ENCODE data around the gene ASH1L.

ASH1L gene

GRCh38 chr1:155326631-155327037, 236.0 kb downstream of the ASH1L start:
- DNase-seq (ENCODE audit: low spot score), result no peak

GRCh38 chr1:155326020-155326526, 236.5 kb downstream of the ASH1L start:
- DNase-seq (ENCODE audit: low spot score), result no peak

DNA sequence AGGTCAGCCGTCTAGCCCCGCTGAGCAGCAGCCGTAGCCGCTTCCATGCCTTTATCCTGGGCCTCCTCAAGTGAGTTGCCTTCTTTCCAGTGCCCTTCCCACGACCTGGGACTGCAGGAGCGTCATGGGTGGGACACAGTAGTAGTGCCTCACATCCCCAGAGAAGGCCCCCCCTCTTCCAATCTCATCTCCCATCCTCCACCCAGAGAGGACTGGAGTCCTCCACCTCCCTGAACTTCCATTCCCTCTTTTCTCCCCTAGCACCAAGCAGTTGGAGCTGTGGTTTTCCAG, 237.1 kb downstream of the ASH1L start:
- DNase-seq (ENCODE audit: low spot score), result no peak

- peak; percentile 77 for DNase-seq (ENCODE audit: low spot score)
Measured at GRCh38 chr1:155324717-155325602, 237.6 kb downstream of the ASH1L start.

DNA sequence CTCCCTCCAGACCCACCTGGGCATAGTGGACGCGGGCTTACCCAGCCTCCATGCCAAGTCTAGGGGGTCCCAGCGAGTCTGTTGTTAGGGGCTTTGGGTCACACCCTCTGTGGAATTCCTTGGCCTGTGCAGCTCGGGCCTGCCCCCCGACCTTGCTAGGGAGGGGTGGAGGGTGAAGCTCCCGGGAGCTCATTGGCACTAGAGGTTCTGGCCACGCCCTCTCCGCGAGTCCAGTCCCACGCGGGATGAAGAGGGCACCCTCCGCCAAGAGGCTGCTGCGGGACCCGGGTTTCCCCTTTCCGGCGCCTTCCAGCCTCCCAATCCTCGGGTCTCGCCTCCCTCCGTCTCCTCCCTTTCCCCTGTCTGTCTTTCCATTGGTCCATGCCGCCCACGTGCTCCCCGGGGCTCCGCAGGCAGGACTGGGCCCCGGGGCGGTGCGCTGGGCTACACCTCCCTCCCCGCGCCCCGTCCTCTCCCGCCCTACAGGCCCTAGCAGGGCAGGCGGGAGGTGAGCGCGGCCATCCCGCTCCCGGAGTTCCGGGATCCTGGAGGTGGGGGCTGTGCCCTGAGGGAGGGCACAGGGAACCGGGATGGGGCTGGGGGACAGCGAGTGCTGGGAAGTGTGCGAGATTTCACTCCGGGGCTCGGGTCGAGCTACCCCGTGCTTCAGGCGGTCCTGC, 238.4 kb downstream of the ASH1L start:
- DNase-seq (ENCODE audit: low spot score), result peak; percentile 98

- peak; percentile 85 for DNase-seq (ENCODE audit: low spot score)
Measured at GRCh38 chr1:155323729-155324036, 238.9 kb downstream of the ASH1L start.

DNA sequence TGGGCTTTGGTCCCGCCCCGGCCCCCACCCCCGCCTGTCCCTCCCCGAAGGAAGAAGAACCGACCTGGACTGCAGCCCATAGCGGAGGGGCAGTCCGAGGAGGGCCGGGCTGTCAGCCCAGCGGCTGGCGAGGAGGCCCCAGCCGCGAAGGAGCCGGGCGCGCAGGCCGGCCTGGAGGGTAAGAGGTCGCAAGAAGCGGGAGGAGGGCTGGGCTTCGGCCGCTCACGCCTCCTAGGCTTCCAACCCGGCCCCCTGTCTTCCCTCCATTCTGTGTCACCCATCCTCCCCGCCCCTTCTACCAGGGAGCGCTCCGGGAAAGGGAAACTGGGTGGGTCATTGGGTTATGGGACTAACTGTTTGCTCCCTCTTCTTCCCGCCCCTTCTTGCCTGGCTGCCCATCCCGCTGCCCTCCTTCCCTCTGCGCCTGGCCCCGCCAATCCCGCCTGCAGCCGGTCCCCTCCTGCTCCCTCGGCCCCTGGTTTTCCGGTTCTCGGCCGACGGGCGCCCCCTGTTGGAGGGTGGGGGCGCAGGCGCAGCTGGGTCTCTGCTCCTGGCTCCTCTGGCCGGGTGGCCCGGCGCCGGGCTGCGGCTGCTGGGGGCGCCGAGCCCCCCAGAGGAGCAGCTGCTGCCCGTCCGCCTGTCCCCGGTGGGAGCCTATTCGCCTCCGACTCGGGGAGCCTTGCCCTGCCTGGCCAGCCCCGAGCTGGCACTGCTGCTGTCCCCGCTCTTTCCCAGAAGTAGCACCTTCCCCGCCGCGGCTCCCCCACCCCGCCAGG, 239.5 kb downstream of the ASH1L start:
- peak; percentile 95 for DNase-seq (ENCODE audit: low spot score)

DNA sequence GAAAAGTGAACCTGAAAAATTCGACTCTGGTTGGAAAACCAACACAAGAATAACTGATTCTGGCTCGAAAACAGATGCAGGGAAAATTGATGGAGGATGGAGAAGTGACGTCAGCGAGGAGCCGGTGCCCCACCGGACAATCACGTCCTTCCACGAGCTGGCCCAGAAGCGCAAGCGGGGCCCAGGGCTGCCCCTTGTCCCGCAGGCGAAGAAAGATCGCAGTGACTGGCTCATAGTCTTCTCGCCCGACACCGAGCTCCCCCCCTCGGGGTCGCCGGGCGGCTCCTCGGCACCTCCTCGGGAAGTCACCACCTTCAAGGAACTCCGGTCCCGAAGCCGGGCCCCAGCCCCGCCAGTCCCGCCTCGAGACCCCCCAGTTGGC, 240.0 kb downstream of the ASH1L start:
- DNase-seq (ENCODE audit: low spot score), result no peak

DNA sequence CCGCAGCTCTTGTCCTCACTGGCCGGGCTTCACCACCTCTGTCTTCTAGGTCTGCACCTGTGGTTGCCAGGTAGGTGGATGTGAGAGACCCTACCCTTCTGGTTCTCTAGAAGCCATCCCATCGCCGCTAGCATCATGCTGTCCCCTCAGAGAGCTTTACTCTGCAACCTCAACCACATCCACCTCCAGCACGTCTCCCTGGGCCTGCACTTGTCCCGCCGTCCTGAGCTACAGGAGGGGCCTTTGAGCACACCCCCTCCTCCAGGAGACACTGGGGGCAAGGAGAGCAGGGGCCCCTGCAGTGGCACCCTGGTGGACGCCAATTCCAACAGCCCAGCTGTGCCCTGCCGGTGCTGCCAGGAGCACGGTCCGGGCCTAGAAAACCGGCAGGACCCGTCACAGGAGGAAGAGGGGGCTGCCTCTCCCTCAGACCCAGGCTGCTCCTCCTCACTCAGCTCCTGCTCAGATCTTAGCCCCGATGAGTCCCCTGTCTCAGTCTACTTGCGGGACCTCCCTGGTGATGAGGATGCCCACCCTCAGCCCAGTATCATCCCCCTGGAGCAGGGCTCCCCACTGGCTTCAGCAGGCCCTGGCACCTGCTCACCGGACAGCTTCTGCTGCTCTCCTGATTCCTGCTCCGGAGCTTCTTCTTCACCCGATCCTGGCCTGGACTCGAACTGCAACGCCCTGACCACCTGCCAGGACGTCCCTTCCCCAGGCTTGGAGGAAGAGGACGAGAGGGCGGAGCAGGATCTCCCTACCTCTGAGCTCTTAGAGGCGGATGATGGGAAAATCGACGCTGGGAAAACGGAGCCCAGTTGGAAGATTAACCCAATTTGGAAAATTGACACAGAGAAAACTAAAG, 240.7 kb downstream of the ASH1L start:
- no peak for DNase-seq (ENCODE audit: low spot score)

GRCh38 chr1:155320661-155321617, 241.7 kb downstream of the ASH1L start, which contains the start of gene RUSC1:
RUSC1 (plus strand) TSS chr1:155320894; CDS start chr1:155321774, 880 bp downstream.
- no peak for DNase-seq (ENCODE audit: low spot score)

- DNase-seq (ENCODE audit: low spot score), result no peak
Measured at GRCh38 chr1:155320252-155320651, 242.4 kb downstream of the ASH1L start.

DNA sequence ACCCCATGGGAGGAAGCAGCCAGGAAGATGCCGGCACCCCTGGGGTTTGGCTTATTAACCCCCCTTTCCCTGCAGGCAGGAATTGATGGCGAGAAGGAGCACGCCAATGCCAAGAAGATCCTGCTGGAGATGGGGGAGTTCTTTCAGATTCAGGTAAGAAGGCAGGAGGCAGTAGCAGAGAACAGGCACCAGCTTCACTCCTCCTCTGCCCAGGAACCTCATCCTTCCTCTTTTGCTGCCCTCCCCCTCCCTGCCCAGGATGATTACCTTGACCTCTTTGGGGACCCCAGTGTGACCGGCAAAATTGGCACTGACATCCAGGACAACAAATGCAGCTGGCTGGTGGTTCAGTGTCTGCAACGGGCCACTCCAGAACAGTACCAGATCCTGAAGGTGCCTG, 243.1 kb downstream of the ASH1L start:
- DNase-seq (ENCODE audit: low spot score), result no peak

DNA sequence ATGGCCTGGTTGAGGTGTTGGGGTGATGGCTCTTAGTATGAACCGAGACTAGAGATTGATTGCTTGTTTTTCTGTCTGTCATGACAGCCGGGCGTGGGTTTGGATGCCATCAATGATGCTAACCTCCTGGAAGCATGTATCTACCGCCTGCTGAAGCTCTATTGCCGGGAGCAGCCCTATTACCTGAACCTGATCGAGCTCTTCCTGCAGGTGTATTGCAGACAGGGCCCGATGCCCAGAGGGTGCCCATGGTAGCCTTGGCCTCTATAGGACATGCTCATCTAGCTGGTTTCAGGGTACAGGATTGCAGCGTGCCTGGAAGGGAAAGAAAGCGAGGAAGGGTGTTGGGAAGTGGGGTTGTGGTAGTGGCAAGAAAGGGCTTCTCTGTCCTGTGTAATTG, 244.5 kb downstream of the ASH1L start:
- no peak for DNase-seq (ENCODE audit: low spot score)

DNA sequence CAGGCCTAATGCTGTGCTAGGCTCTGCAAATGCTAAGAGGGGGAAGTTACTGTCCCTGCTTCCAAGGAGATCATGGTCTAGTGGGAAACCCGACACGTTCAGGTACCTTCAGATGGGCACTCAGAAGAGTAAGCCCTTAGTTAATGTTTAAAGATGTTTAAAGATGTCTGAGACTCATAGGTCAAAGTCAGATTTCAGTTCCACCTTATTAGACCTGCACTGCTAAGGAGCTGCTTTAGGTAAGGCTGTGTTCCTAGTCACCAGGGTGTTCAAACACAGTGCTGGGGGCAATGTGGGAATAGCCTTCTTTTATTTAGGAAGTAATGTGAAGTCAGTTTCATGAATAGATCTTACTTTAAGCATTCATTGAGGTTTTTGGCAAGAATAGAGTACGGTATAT, 245.7 kb downstream of the ASH1L start:
- DNase-seq (ENCODE audit: low spot score), result no peak

- no peak for DNase-seq (ENCODE audit: low spot score)
Measured at GRCh38 chr1:155313261-155313660, 249.3 kb downstream of the ASH1L start.

GRCh38 chr1:155309423-155310021, 253.1 kb downstream of the ASH1L start:
- no peak for DNase-seq (ENCODE audit: low spot score)

DNA sequence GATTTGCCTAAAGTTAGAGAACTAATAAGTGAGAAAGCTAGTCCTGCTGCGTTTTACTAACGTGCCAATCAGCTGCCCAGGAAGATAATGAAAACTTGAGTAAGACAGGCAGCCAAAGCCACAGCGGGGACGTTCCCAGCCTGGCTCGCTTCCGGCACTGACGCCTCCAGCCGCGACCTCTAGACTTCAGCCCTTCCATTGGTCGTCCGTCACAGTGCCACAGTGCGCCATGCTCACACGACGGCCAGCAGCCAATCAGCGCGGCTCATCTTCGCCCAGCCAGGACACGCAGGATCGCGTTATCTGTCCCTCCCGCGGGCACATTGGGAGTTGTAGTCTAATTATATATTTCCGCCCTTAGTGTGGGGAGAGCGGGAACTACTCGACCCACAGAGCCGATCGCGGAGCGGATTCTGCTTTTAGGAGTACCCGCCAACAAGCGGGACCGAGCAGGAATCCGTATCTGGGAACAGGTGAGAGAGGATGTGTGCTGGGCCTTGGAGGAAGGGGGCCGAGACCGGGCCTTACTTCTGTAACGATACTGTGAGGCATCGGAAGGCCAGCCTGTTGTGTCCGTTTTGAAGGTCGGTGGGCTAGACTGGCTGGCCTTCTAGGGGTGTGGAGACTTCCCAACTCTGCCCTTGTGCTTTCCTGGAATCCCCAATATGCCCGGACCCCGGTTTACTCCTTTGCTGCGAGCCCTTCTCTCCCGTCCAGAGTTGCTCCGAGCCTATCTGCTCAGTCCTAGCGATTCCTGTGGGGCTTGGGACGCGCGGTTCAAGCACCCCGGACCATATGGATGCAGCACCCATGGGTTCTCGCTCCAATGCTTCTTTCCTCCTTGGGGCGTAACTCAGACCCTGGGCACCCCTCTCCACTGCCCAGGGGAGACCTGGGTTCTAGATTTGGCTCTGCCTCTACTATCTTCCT, 253.8 kb downstream of the ASH1L start, which contains the start of gene FDPS:
TSS of gene FDPS (plus strand) at position 374 of the 930 bp plus-strand sequence. CDS start 924 bp downstream, outside the sequence.
- peak; percentile 97 for DNase-seq (ENCODE audit: low spot score)

DNA sequence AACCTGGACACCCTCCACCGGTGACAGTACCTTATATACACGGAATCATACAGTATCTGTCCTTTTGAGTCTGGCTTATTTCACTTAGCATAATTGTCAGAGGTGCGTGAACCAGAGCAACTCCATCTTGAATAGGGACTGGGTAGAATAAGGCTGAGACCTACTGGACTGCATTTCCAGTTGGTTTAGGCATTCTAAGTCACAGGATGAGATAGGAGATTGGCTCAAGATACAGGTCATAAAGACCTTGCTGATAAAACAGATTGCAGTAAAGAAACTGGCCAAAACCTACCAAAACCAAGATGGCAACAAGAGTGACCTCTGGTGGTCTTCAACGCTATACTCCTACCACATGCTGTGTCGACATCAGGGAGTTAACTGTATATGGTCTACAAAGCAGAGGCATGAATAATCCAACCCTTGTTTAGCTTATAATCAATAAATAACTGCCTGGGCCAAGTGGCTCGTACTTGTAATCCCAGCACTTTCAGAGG, 255.3 kb downstream of the ASH1L start:
- no peak for DNase-seq (ENCODE audit: low spot score)
